CD4-positive, alpha-beta T cell treated with Interleukin-12 subunit alpha and Interleukin-12 subunit beta, for 1 hour (primary cell): Measurements from ENCODE around the gene MAP3K13.
"Not testable (repeated sequence)": the region's sequence is repeated elsewhere in the genome, so short reads cannot be mapped to it uniquely, and the experiment has no call there.

ENCODE experiments used
- DNase-seq: peaks from one replicate; pipeline ENCODE4 v3.0.0-alpha.2; 2020

Gene MAP3K13

DNA sequence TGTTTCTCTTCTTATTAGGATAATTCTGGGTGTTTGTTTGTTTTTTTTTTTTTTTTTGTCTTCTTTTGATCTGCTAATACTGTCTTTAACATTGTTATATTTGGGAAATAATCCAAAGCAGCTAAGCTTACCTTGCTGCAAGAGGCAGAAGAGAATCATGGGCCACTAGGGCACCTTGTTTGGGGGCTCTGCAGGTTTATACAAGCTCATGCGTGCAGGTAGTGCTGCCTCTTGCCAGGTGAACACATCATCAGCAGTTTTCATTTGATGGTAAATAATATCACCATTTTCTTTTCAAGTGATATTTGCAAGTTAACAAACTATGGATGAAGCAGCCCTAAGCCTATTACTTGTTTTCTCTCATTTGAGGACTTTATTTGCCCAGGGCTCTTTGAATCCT is 37.9 kb downstream of the MAP3K13 start:
- DNase-seq: no peak

- no peak for DNase-seq
Observed at GRCh38 chr3:185401319-185401955, 38.5 kb downstream of the MAP3K13 start.

DNA sequence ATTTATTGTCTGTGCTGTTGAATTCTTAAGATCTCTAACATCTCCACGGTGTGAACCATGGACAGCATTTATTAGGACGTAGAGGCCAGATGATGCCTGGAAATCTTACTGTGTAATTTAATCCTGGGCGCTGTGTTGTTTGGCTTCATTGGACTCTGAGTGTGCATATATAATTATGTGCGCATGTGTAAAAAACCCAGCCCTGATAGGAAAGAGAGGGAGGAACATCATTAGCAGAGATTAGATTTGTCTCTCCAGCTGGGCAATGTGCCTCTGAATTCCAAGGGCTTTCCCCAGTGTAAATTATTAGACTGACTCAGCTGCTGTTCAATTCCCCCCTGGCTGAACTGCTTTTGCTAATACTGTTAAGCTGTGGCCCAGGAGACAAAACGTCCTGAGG is 39.6 kb downstream of the MAP3K13 start:
- no peak for DNase-seq

- DNase-seq: no peak
Observed at GRCh38 chr3:185403002-185403401, 40.1 kb downstream of the MAP3K13 start.

- no peak for DNase-seq
Observed at GRCh38 chr3:185405243-185405642, 42.3 kb downstream of the MAP3K13 start.

GRCh38 chr3:185405664-185406063 is 42.7 kb downstream of the MAP3K13 start:
- DNase-seq: no peak

DNA sequence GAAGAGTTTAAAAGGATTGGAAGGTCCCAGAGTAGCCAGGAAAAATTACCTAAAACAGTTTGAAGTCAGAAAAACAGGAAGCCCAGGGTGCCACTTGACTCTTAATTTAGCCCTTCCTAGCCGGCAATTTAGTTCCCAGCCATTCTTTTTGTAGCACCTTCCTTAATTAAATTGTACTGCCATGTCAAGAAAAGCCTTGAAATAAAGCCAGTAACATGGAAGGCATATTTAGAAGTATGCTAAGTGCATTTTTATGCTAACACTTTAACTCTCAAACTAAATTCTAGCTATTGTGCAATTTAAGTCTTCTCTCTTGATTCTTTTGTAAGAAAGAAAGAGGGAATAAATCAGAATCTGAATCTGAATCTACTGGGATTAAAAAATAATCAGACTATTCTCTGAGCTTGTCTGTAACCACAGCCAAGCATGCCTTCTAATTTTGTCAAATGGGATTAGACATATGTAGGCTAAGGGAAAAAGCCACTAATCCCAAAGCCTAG is 43.2 kb downstream of the MAP3K13 start:
- no peak for DNase-seq

- no peak for DNase-seq
Observed at GRCh38 chr3:185409957-185410356, 47.0 kb downstream of the MAP3K13 start.

DNA sequence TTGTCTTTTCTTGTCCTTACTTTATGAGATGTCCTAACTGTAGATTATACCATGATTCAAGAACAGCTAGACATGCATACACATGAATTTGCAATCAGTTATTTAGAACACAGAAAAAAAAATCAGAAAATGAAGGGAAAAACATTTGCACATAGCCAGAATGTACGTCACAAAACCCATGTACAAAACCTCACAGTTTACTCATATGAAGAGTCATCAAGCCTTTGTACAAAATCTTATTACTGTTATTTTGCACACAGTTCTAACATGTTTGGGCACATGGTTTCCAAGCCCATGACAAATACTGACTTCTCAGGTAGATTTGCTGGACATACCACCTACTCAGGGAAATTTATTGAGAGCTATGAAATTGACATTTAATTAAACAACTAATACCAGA is 48.2 kb downstream of the MAP3K13 start:
- DNase-seq: no peak

DNA sequence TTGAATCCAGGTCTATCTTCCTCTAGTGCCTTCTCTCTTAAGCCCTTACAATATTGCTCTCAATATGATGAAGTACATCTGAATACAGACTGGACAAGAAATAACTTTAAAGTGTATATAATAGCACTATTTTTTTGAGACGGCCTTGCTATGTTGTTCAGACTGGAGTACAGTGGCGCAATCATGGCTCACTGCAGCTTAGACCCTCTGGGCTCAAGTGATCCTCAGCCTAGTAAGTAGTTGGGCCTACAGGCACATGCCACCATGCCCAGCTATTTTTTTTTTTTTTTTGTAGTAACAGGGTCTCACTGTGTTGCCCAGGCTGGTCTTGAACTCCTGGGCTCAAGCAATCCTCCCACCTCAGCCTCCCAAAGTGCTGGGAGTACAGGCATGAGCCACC is 53.6 kb downstream of the MAP3K13 start:
- DNase-seq: no peak

DNA sequence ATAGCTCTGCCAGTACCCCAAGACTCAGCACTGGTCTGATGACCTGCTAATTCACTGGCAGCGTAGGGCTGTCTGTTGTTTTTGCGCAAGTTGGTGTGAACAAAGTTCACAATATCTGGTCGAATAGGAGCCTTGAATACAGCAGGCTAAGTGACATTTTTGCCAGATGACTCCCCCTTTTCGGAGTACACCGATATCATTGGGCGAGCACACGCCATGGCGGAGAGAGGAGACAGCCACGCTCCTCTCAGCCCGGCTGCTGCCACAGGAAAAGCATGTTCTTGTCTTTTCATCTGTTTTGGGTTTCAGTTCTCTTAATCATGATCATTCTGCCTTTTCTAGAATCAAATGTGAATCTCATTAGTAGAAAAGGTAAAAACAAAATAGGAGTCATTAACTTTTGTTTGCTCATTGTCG is 55.6 kb downstream of the MAP3K13 start:
- DNase-seq: not testable (repeated sequence)

- DNase-seq: no peak
Observed at GRCh38 chr3:185420762-185421161, 57.8 kb downstream of the MAP3K13 start.

- no peak for DNase-seq
Observed at GRCh38 chr3:185421577-185422232, 58.8 kb downstream of the MAP3K13 start.

DNA sequence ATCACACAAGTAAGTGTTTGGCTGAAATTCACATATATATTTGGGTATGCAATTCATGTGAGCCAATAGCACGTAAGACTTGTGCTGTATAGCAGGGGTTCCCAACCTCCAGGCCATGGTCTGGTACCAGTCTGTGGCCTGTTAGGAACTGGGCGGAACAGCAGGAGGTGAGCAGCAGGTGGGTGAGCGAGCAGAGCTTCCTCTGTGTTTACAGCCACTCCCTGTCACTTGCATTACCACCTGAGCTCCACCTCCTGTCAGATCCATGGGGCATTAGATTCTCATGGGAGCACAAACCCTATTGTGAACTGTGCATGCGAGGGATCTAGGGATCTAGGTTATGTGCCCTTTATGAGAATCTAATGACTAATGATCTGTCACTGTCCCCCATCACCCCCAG is 59.7 kb downstream of the MAP3K13 start:
- no peak for DNase-seq

DNA sequence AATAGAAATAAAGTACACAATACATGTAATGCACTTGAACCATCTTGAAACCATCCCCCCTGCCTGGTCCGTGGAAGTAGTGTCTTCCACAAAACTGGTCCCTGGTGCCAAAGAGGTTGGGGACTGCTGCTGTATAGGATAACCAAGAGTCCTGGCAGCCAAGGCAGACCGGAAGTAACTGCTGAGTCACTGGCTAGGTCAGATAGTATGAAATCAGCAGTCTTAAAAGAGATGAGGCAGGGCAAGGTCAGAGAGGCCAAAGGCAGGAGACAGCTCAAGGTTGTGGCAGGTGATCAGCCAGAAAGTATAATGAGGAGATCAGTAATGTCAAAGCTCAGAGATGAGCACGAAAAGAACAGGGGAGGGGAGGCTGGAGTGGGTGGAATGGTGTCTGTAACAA is 60.2 kb downstream of the MAP3K13 start:
- no peak for DNase-seq

- DNase-seq: no peak
Observed at GRCh38 chr3:185424435-185424834, 61.5 kb downstream of the MAP3K13 start.

DNA sequence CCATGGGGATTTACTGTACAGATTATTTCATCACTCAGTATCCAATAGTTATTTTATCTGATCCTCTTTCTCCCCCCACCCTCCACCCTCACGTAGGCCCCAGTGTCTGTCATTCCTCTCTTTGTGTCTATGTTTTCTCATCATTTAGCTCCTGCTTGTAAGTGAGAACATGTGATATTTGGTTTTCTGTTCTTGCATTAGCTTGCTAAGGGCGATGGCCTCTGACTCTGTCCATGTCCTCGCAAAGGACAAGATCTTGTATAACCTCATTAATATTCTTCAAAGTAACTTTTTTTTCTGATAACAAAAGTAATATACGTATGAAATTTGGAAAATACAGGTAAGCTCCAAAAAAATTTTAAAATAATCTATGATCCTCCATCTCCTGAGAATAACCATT is 67.4 kb downstream of the MAP3K13 start:
- DNase-seq: no peak

DNA sequence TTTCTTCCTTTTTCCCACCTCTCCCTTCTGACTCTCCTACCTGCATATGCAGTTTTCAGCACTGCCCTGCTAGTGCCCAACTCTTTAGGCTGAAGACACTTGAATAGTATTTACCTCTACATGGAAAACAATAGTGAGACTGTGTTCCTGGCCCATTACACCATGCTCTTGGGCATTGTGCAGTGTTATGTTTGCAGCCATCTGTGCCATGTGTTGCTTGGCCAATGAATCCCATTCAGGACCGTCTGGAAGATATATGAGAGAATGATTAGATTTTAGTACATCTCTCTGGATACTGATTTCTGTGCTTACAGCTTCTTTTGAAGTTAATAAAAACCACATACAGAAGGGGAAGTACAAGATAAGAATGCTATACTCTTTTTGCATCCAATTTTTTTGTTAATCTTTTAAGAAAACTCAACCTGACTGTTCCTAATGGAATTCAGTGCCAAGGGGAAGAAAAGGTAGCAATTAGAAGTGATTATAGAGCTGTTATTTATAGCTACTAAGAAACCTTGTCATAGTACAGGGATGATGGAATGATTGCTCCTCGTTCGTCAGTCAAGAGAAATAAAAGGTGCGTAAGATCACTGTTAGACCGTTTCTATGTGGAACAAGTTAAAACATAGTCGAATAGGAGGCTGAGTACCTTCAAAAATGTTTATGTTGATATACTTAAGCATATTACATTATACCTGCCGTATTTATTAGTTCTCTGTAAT is 77.0 kb downstream of the MAP3K13 start:
- DNase-seq: no peak

DNA sequence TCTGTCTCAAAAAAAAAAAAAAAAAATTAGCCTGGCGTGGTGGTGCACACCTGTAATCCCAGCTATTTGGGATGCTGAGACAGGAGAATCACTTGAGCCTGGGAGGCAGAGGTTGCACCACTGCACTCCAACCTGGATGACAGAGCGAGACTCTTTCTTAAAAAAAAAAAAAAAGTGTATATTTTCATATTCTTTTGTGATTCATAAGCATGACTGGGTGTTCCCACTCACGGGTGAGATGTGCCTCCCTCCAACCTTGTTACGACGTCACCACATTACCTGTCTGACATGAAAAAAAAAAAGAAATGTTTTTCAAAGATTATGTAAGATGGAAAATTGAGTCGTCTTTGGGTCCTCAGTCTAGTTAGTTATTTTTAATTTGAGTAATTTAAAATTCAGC is 79.1 kb downstream of the MAP3K13 start:
- no peak for DNase-seq

- DNase-seq: no peak
Observed at GRCh38 chr3:185444329-185444728, 81.4 kb downstream of the MAP3K13 start.

DNA sequence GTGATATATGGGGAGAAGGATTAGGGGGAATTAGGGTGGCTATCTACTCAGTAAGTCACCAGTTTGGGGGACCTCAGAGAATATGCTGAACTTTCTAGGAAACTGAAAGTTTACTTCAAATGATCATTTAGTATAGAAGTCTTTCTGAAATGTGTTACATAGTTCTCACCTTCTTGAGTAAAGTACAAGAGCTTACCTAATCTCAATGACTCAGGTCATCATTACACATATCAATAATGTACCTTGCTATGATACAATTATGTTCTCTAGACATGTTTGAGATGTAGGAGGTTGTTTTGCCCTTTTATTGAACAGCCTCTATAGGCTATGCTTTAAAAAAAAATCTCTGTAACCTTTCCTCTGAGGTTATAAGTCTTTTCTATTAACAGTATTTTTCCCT is 85.2 kb downstream of the MAP3K13 start:
- DNase-seq: no peak

DNA sequence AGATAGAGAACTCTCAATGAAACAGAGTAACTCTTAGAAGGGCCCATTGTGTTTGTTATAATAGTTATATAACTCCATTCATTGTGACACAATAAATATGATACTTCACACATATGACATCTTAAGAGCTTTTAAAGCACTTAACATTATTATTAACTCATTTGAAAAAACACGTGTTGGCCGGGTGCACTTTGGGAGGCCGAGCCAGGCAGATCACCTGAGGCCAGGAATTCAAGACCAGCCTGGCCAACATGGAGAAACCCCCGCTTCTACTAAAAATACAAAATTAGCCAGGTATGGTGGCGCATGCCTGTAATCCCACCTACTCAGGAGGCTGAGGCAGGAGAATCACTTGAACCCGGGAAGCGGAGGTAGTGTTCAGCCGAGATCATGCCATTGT is 88.5 kb downstream of the MAP3K13 start:
- DNase-seq: not testable (repeated sequence)

GRCh38 chr3:185457376-185457775 is 94.4 kb downstream of the MAP3K13 start:
- DNase-seq: no peak

DNA sequence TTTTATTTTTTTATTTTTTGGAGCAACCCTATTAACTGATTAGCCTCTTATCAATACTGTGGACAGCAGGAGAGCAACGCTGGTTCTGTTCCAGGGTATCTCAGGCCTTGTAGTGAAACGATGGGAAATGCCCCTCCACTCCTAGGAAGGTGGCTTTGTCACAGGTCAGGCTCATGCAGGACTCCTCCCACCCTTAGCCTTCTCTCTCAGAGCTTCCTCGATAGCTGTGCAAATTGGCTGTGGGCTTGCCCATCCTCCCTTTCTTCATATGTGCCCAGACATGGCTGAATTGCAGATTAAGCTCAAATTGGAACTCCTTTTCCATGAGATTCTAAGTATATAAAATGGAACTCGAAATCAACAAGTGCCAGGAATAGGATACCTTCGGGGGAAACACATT is 97.4 kb downstream of the MAP3K13 start:
- DNase-seq: no peak
